Measurements from ENCODE around the gene KIAA1671. TPM values are rescaled to one million over a fixed set of nuclear protein-coding genes. Genes with fewer than 3 reads are reported as not detected.

The KIAA1671 gene
- total RNA-seq, 1 experiment from 2014 or later: 68.1 TPM

DNA sequence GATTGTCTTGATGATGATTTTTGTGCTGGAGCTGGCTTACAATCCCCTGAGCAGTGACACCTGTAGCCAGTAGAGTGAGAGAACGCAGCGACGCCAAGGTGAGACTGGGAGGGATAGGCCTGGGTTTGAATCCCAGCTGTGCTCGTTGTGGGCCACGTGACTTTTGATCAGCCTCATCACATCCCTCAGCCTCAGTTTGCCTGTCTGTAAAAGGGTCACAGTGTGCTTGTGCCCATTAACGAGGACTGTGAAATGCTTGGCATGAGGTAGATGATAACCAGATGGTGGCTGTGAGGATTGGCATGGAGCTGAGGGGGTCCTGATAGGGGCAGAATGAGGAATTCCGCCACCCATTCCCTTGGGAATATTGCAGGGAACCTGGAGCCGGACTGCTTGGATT is 9.6 kb downstream of the KIAA1671 start:
- CTCF ChIA-PET: interaction anchor here (0.6 to 1.7 kb wide), 9 partner anchors 8 to 148 kb away, joined by 3 to 8 read pairs (median 4); partner anchors contain the start of gene KIAA1671
- Mint-ChIP-seq H3K27ac (ENCODE audit: low read depth, unreplicated experiment) (peak overlapping the region; percentile 52), H3K27me3 (ENCODE audit: insufficient read depth, unreplicated experiment) (no peaks in the 10 kb centered on the region), H3K36me3 (ENCODE audit: insufficient read depth, unreplicated experiment) (peaks cover 26% of the 10 kb centered on the region), H3K4me1 (ENCODE audit: insufficient read depth, unreplicated experiment) (peaks cover 15% of the 10 kb centered on the region), H3K9me3 (ENCODE audit: unreplicated experiment) (no peaks in the 10 kb centered on the region), H3K4me3 (ENCODE audit: unreplicated experiment) (no peak overlapping the region)
- TF ChIP-seq, protein P1, sequence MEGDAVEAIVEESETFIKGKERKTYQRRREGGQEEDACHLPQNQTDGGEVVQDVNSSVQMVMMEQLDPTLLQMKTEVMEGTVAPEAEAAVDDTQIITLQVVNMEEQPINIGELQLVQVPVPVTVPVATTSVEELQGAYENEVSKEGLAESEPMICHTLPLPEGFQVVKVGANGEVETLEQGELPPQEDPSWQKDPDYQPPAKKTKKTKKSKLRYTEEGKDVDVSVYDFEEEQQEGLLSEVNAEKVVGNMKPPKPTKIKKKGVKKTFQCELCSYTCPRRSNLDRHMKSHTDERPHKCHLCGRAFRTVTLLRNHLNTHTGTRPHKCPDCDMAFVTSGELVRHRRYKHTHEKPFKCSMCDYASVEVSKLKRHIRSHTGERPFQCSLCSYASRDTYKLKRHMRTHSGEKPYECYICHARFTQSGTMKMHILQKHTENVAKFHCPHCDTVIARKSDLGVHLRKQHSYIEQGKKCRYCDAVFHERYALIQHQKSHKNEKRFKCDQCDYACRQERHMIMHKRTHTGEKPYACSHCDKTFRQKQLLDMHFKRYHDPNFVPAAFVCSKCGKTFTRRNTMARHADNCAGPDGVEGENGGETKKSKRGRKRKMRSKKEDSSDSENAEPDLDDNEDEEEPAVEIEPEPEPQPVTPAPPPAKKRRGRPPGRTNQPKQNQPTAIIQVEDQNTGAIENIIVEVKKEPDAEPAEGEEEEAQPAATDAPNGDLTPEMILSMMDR (IDR thresholded peaks at IDR 0.05; ENCODE audit: unreplicated experiment): no peak
- BruUV-seq (replicated peaks): no TSS peak
- POLR2A ChIA-PET: interaction anchor here (1.0 to 1.3 kb wide), 3 partner anchors 8 to 30 kb away, joined by 3 to 6 read pairs (median 4); no protein-coding TSS in a partner anchor
- DNase-seq (ENCODE audit: unreplicated experiment): no peak
- intact Hi-C loops (cut with micrococcal nuclease): no loop called here

DNA sequence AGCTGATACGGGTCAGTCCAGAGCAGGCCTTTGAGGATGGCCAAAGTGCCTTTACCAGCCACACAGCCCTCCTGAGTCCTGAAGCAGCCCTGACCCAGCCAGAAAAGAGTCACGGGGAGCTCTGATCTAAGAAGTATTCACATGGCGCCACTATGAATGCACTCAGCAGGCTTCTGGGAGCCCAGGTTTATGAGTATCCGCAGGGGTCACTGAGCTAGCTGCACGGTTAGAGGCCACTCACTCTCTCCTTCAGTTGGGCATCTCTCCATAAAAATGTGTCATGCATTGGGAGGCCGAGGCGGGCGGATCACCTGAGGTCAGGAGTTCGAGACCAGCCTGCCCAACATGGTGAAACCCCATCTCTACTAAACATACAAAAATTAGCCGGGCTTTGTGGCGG is 10.3 kb downstream of the KIAA1671 start:
- no TSS peak for BruUV-seq (replicated peaks)
- Mint-ChIP-seq H3K27ac (ENCODE audit: low read depth, unreplicated experiment) (peak overlapping the region; percentile 23), H3K4me1 (ENCODE audit: insufficient read depth, unreplicated experiment) (peaks cover 11% of the 10 kb centered on the region), H3K27me3 (ENCODE audit: insufficient read depth, unreplicated experiment) (no peaks in the 10 kb centered on the region), H3K36me3 (ENCODE audit: insufficient read depth, unreplicated experiment) (peaks cover 26% of the 10 kb centered on the region), H3K9me3 (ENCODE audit: unreplicated experiment) (no peaks in the 10 kb centered on the region), H3K4me3 (ENCODE audit: unreplicated experiment) (no peak overlapping the region)
- no peak for DNase-seq (ENCODE audit: unreplicated experiment)
- POLR2A ChIA-PET: interaction anchor here (0.6 to 1.3 kb wide), 3 partner anchors 13 to 29 kb away, joined by 3 to 6 read pairs (median 4); no protein-coding TSS in a partner anchor
- CTCF ChIA-PET: interaction anchor here (0.6 to 1.7 kb wide), 7 partner anchors 9 to 88 kb away, joined by 3 to 8 read pairs (median 4); partner anchors contain the start of gene KIAA1671
- TF ChIP-seq, protein P1 (IDR thresholded peaks at IDR 0.05; ENCODE audit: unreplicated experiment): no peak
- intact Hi-C loops (cut with micrococcal nuclease): no loop called here

DNA sequence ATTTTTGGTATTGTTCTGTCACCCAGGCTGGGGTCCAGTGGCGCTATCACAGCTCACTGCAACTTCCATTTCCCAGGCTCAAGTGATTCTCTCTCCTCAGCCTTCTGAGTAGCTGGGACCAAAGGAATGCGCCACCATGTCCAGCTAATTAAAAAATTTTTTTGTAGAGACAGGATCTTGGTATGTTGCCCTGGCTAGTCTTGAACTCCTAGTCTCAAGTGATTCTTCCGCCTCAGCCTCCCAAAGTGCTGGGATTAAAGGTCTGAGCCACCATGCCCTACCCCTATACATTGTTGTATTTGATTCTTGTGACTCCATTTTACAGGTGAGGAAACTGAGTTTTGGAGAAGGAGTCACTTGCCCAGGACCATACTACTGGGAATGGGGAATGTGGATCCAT is 11.9 kb downstream of the KIAA1671 start:
- H3K27ac Mint-ChIP-seq (ENCODE audit: low read depth, unreplicated experiment): peak overlapping the region; percentile 88
- H3K36me3 Mint-ChIP-seq (ENCODE audit: insufficient read depth, unreplicated experiment): peaks cover 26% of the 10 kb centered on the region
- peaks cover 24% of the 10 kb centered on the region for H3K4me1 Mint-ChIP-seq (ENCODE audit: insufficient read depth, unreplicated experiment)
- H3K4me3 Mint-ChIP-seq (ENCODE audit: unreplicated experiment): no peak overlapping the region
- CTCF ChIA-PET: interaction anchor here (0.9 to 1.7 kb wide), 2 partner anchors 24 to 26 kb away, joined by 3 to 4 read pairs; no protein-coding TSS in a partner anchor
- no peaks in the 10 kb centered on the region for H3K27me3 Mint-ChIP-seq (ENCODE audit: insufficient read depth, unreplicated experiment)
- POLR2A ChIA-PET: interaction anchor here (0.7 to 20.9 kb wide), 2 partner anchors 11 to 22 kb away, joined by 3 to 468 read pairs; no protein-coding TSS in a partner anchor
- intact Hi-C loops (cut with micrococcal nuclease): no loop called here
- no TSS peak for BruUV-seq (replicated peaks)
- no peak for DNase-seq (ENCODE audit: unreplicated experiment)
- TF ChIP-seq, protein P1 (IDR thresholded peaks at IDR 0.05; ENCODE audit: unreplicated experiment): no peak
- no peaks in the 10 kb centered on the region for H3K9me3 Mint-ChIP-seq (ENCODE audit: unreplicated experiment)

DNA sequence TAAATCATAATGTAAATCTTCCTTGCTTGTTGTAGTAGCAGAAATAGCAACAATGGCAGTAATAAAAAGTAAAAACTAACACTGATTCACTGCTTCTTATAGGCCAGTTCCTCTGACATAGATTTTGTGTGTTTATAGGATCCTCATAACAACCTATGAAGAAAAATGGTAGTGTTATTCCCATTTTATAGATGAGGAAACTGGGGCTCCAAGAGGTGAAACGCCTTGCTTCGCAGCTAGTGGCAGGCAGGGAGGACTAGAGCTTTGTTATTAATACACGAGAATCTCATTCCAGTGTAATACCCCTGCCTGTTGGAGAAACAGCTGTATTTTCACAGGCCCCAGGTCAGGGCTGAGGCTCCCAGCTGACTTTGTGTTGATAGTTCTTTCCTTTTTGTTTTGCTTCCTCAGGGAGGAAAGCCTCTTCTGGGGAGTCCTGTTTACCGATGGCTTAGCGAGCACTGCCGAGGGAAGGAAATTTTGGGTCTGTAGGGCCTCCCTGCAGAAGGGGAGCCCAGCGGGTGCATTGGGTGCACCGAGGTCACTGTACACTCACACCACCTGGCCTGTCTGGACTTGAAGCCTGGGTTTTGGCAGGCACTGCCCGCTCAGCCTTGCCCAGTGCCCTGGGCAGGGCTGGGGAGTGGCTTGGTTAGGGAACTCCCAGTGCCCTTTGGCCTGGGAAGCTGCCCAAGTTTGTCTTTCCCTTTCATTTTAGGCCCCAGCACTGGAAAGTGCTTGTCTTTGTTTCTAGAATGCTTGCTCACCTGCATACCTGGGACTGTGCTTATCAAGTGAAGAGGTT is 13.5 kb downstream of the KIAA1671 start:
- TF ChIP-seq, protein P1 (IDR thresholded peaks at IDR 0.05; ENCODE audit: unreplicated experiment): no peak
- CTCF ChIA-PET: interaction anchor here (0.6 to 1.8 kb wide), 9 partner anchors 11 to 83 kb away, joined by 3 to 6 read pairs (median 4); partner anchors contain the start of gene KIAA1671
- H3K9me3 Mint-ChIP-seq (ENCODE audit: unreplicated experiment): no peaks in the 10 kb centered on the region
- H3K36me3 Mint-ChIP-seq (ENCODE audit: insufficient read depth, unreplicated experiment): peaks cover 20% of the 10 kb centered on the region
- H3K27ac Mint-ChIP-seq (ENCODE audit: low read depth, unreplicated experiment): peak overlapping the region; percentile 88
- intact Hi-C loops (cut with micrococcal nuclease): loop anchor here (1.0 kb wide), 1 partner anchor 26 kb away; no protein-coding TSS in a partner anchor
- DNase-seq (ENCODE audit: unreplicated experiment): peak; percentile 95
- H3K27me3 Mint-ChIP-seq (ENCODE audit: insufficient read depth, unreplicated experiment): no peaks in the 10 kb centered on the region
- H3K4me3 Mint-ChIP-seq (ENCODE audit: unreplicated experiment): peak overlapping the region; percentile 58
- H3K4me1 Mint-ChIP-seq (ENCODE audit: insufficient read depth, unreplicated experiment): peaks cover 36% of the 10 kb centered on the region
- no TSS peak for BruUV-seq (replicated peaks)
- POLR2A ChIA-PET: interaction anchor here (0.8 to 20.9 kb wide), 7 partner anchors 8 to 81 kb away, joined by 3 to 468 read pairs (median 4); partner anchors contain the start of gene KIAA1671

Measured in MCF 10A (cell line).